HG03432 (cell line): ENCODE results near the gene MCRIP2.
"Not testable (repeated sequence)": the region's sequence is repeated elsewhere in the genome, so short reads cannot be mapped to it uniquely, and the experiment has no call there.

ENCODE experiments used
- ATAC-seq: cut with Tn5 transposase; IDR thresholded peaks from one replicate; pipeline ENCODE4 v1.9.1; 2021; ENCODE audit warnings: mild to moderate bottlenecking, moderate library complexity; ENCODE audit not compliant: unreplicated experiment

Gene MCRIP2

GRCh38 chr16:678858-679813 lies 37.5 kb downstream of the MCRIP2 start:
- ATAC-seq: peak; percentile 7

- ATAC-seq: peak; percentile 40
Observed at GRCh38 chr16:679814-680624, 38.4 kb downstream of the MCRIP2 start, which contains the start of gene STUB1. Gene STUB1 (plus strand): TSS chr16:680410. CDS start chr16:680526, 116 bp downstream.

GRCh38 chr16:680625-680945 lies 39.0 kb downstream of the MCRIP2 start:
- peak; percentile 1 for ATAC-seq

- ATAC-seq: no peak
Observed at GRCh38 chr16:680967-681745, 39.5 kb downstream of the MCRIP2 start.

- ATAC-seq: no peak
Observed at GRCh38 chr16:681746-682427, 40.3 kb downstream of the MCRIP2 start.

- ATAC-seq: no peak
Observed at GRCh38 chr16:682493-683395, 41.1 kb downstream of the MCRIP2 start.

GRCh38 chr16:683396-684070 lies 41.9 kb downstream of the MCRIP2 start:
- no peak for ATAC-seq

GRCh38 chr16:684071-684794 lies 42.6 kb downstream of the MCRIP2 start, which contains the start of gene JMJD8:
Gene JMJD8 (minus strand): TSS chr16:684334. CDS start chr16:684319, 15 bp downstream.
- peak; percentile 61 for ATAC-seq

- ATAC-seq: no peak
Observed at GRCh38 chr16:684961-685696, 43.5 kb downstream of the MCRIP2 start.

- ATAC-seq: no peak
Observed at GRCh38 chr16:685967-686366, 44.3 kb downstream of the MCRIP2 start.

GRCh38 chr16:686459-687260 lies 45.0 kb downstream of the MCRIP2 start:
- ATAC-seq: no peak

GRCh38 chr16:687499-687898 lies 45.9 kb downstream of the MCRIP2 start:
- ATAC-seq: no peak

- ATAC-seq: no peak
Observed at GRCh38 chr16:689175-689897, 47.7 kb downstream of the MCRIP2 start.

- not testable (repeated sequence) for ATAC-seq
Observed at GRCh38 chr16:691242-691641, 49.6 kb downstream of the MCRIP2 start.

GRCh38 chr16:692356-693108 lies 50.9 kb downstream of the MCRIP2 start:
- no peak for ATAC-seq
